Activated CD8-positive, alpha-beta T cell treated with anti-CD3 and anti-CD28 coated beads, Interleukin-2, amount 10 ng/mL, durations not matched to agents 7 days and 5 days (primary cell): ENCODE data around the gene PDLIM4. TPM values are rescaled to one million over a fixed set of nuclear protein-coding genes. Genes with fewer than 3 reads are reported as not detected.

Experiments
- ATAC-seq: fragments of 150-1000 bp; cut with Tn5 transposase; one replicate; pipeline ENCODE4 v1.10.0; 2021; ENCODE audit warnings: moderate library complexity
- CTCF ChIA-PET: fragments of 350-600 bp; sonication (Branson Sonifier 250); formaldehyde crosslinking; loops from one replicate; lab custom pipeline; 2021; ENCODE audit warnings: antibody characterized with exemption; lab: Charles Lee
- POLR2A ChIA-PET: fragments of 350-600 bp; sonication (Branson Sonifier 250); formaldehyde crosslinking; loops from one replicate; lab custom pipeline; 2021; ENCODE audit warnings: antibody characterized with exemption; lab: Charles Lee
- DNase-seq: peaks from one replicate; pipeline ENCODE4 v3.0.0-alpha.2; 2020
- H3K27ac Mint-ChIP-seq: one replicate; pipeline ENCODE4 v1.8.0; 2021; ENCODE audit warnings: mild to moderate bottlenecking, mixed read lengths
- H3K27me3 Mint-ChIP-seq: one replicate; pipeline ENCODE4 v1.8.0; 2021; ENCODE audit warnings: low read depth, mixed read lengths
- H3K36me3 Mint-ChIP-seq: one replicate; pipeline ENCODE4 v1.8.0; 2021; ENCODE audit warnings: low read depth, mixed read lengths
- H3K4me1 Mint-ChIP-seq: one replicate; pipeline ENCODE4 v1.8.0; 2021; ENCODE audit warnings: low read depth, mixed read lengths
- H3K4me3 Mint-ChIP-seq: one replicate; pipeline ENCODE4 v1.8.0; 2021; ENCODE audit warnings: mild to moderate bottlenecking, mixed read lengths
- H3K9me3 Mint-ChIP-seq: one replicate; pipeline ENCODE4 v1.8.0; 2022; ENCODE audit warnings: mixed read lengths; ENCODE audit not compliant: insufficient read depth
- total RNA-seq, 2 experiments: library from RNA; stranded (reverse); gene quantifications; one replicate each; pipeline ENCODE4 v1.2.3, GENCODE V29; 2021

Gene PDLIM4
- total RNA-seq, 2 experiments from 2014 or later: not detected

DNA sequence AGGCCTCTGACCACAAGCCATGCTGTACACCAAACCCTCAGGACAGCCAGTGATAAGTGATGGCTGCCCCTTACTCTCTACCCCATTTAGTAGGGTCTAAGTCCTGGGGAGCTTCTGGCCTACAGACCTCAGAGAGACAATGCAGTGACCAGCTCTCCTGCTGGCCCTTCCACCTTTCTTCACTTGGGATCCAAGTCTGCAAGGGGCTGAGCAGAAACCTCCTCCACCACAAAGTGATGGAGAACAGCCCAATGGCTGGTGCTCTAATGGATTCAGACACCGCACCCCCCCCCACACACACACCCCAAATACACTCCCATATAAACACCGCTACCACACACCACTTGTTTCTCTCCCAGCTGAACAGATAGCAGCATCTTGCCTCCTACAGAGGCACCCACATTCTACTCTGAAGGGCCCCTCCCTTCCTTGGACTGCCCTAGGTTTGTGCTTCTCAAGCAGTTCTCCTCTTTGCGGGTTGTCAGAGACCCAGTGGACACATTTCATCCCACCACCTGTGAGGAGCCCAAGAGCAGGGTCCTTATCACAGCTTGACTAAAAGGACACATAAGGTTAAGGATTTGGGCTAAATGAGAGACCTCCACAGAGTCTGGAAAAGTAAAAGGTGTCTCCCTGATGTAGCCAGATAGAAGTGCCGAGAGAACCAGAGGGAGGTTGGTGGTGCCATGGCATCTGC, 1.3 kb upstream of the PDLIM4 start:
- peaks cover 9% of the 10 kb centered on the region for H3K4me1 Mint-ChIP-seq
- H3K36me3 Mint-ChIP-seq: no peaks in the 10 kb centered on the region
- DNase-seq (no peak), ATAC-seq (no peak)
- ChIA-PET CTCF (interaction anchor here (1.5 to 1.8 kb wide), 2 partner anchors 17 to 18 kb away, joined by 5 to 7 read pairs; no protein-coding TSS in a partner anchor), POLR2A (no interaction called here)
- H3K27ac Mint-ChIP-seq: peak overlapping the region; percentile 22
- no peak overlapping the region for H3K4me3 Mint-ChIP-seq
- H3K27me3 Mint-ChIP-seq: peaks cover 19% of the 10 kb centered on the region
- H3K9me3 Mint-ChIP-seq: no peaks in the 10 kb centered on the region

DNA sequence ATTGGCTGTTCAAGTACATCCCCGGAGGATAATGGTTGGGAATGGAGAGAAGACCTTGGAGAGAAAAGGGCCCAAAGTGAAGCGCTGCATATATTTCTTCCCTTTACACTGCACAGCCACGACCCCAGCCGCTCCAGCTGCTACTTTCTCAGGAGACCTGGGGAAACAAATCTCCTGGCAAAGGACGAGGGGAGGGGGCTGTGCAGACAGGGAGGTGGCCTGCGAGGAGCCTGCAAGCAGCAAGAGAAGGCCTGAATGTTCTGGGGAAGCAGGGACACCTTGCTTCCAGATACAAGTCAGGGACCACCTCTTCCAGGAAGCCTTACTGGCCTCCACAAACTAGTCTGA, 739 bp upstream of the PDLIM4 start:
- CTCF ChIA-PET: interaction anchor here (1.8 kb wide), 1 partner anchor 16 kb away, joined by 5 read pairs; no protein-coding TSS in a partner anchor

DNA sequence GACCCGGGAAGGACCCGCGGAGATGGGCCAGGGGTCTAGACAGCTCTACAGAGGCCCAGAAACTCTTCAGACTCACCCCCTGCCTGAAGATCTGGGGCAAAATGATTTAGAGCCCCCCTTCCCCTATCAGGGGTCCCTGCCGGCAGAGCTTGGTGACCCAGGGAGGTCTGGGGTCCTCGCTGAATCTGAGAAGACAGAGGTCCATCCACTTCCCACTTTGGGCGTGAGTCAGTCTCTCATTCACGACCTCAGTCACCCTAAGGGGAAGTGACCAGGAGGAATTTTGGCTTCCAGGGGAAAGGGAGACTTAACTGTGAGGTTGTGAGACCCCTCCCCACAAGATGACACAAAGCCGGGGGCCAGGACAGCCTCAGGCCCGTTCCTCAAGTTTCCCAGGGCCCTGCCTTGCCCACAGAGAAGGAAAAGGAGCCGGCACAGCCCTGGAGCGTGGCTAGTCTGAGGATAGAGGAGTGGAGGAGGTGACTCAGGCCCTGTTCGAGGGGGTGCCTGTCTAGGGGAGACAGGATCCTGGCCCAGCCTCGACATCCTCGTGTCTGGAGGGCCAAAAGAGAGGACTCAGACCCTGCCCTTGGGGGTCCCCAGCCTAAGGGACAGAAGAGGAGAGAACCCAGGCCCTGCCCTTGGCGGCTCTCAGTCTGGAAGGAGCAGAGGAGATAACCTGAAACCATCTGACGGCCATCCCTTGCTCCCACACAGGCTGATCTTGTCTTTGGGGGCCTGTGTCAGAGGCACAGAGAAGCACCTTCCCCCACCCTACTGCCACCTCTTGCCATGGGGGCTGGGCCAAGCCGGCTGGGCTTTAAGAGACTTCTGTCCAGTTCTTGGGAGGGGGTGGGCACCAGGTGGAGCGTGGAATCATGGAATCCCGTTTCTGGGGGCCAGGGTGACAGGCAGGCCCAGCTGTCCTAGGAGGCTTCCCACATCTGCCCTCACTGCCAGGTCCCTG, 889 bp downstream of the PDLIM4 start:
- peaks cover 9% of the 10 kb centered on the region for H3K4me1 Mint-ChIP-seq
- no peak overlapping the region for H3K4me3 Mint-ChIP-seq
- H3K27me3 Mint-ChIP-seq: peaks cover 19% of the 10 kb centered on the region
- ChIA-PET POLR2A (no interaction called here), CTCF (no interaction called here)
- no peaks in the 10 kb centered on the region for H3K36me3 Mint-ChIP-seq
- no peaks in the 10 kb centered on the region for H3K9me3 Mint-ChIP-seq
- ATAC-seq (no peak), DNase-seq (no peak)
- no peak overlapping the region for H3K27ac Mint-ChIP-seq

More for the DNA sequence above, 739 bp upstream of the PDLIM4 start:
- DNase-seq (no peak), ATAC-seq (no peak)
- no peak overlapping the region for H3K4me3 Mint-ChIP-seq
- H3K27ac Mint-ChIP-seq: no peak overlapping the region
- H3K36me3 Mint-ChIP-seq: no peaks in the 10 kb centered on the region
- no peaks in the 10 kb centered on the region for H3K9me3 Mint-ChIP-seq
- peaks cover 9% of the 10 kb centered on the region for H3K4me1 Mint-ChIP-seq
- POLR2A ChIA-PET: no interaction called here
- peaks cover 19% of the 10 kb centered on the region for H3K27me3 Mint-ChIP-seq

DNA sequence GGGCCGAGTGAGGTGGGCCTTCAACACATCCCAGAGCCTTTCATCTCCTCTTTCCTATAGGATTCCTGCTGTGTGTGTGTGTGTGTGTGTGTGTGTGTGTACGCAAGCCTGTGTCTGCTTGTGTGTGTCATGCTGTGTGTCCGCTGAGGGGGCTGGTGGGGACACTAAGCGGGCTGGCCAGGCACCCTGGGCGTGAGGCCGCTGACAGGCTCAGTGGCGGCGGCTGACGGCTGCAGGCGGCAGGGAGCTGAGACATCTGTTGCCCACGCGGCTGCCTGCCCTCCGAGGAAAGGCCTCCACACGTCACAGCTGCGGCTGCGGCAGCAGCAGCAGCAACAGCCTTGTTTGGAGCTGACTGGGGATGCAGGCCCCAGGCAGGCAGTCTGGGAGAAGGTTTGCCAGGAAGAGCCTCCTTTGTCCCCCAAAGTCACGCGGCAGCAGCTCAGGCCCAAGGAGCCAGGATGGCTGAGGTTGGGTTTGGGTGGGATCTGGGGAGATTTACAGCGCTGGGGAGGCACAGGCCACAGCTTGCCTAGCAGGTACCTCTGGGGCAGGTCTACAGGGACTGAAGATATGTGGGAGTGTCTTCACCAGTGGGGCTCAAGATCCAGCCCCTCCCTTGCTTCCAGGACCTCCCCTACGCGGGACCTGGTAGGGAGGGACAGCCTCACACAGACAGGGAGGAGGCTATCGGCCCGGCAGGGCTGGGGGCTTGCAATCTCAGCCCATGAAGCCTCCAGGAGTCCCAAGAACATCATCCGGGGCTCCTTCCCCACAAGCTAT, 1.8 kb downstream of the PDLIM4 start:
- DNase-seq (no peak), ATAC-seq (no peak)
- peaks cover 9% of the 10 kb centered on the region for H3K4me1 Mint-ChIP-seq
- H3K9me3 Mint-ChIP-seq: no peaks in the 10 kb centered on the region
- H3K36me3 Mint-ChIP-seq: no peaks in the 10 kb centered on the region
- no peak overlapping the region for H3K4me3 Mint-ChIP-seq
- no peak overlapping the region for H3K27ac Mint-ChIP-seq
- CTCF ChIA-PET: no interaction called here
- H3K27me3 Mint-ChIP-seq: peaks cover 19% of the 10 kb centered on the region
- POLR2A ChIA-PET: no interaction called here

DNA sequence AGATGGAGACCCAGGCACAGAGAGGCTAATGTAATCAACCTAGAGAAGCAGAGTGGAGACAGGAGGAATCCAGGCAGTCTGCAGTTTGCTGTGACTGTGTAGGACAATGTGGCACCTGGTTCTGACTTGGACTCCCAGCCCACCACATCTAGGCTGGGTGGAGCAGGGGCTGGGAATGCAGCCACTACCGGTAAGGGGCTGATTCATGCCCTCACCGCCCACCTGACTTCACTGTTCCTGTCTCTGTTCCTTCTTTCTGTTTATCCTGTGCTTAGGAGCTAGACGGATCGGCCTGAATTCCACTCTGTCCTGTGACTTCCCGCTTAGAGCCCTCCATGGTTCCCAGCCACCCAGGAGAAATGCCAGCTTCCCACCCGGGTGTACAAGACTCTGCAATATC, 2.6 kb downstream of the PDLIM4 start:
- no peak for DNase-seq
- POLR2A ChIA-PET: no interaction called here
- Mint-ChIP-seq H3K4me3 (no peak overlapping the region), H3K27ac (peak overlapping the region; percentile 46), H3K4me1 (peaks cover 9% of the 10 kb centered on the region), H3K9me3 (no peaks in the 10 kb centered on the region), H3K27me3 (peaks cover 19% of the 10 kb centered on the region), H3K36me3 (no peaks in the 10 kb centered on the region)
- no peak for ATAC-seq
- CTCF ChIA-PET: interaction anchor here (1.9 kb wide), 2 partner anchors 12 to 21 kb away, joined by 8 to 11 read pairs; no protein-coding TSS in a partner anchor

DNA sequence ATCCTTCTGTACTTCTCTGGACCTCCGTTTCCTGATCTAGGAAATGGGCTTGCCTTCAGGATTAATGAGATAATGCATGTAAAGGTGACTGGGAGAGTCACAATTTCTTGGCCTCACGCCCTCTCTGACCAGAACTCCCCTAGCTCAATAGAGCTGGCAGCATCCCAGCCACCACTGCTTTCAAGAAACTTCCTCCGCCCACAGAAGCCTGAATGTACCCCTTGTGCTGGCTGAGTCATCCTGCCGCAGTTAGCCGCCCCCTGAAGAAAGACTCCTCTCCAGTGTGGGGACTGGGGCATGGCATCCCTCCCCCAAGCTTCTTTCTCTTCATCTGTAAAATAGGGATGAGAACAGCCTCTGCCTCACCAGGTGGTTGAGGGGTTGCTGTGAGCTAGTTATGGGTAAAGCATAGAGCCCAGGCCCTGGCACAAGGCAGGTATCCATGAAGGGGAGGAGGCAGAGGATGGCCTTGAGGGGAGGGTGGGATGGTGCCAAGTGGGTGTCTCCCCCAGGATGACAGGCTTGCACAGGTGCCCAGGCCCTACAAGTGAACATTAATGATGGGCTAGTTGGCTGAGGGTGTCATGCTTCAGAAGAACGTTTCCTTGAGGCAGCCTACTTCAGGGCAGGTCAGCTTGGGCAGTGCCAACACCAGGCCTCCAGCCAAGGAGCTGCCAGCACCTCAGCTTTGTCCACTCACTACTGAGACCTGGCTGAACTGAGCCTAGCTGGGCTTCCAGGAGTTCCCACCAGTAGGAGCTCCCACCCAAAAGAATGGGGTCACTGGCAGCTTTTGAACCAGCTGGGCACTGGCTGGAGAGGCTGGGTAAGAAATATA, 3.4 kb downstream of the PDLIM4 start:
- Mint-ChIP-seq H3K4me3 (no peak overlapping the region), H3K9me3 (no peaks in the 10 kb centered on the region), H3K27me3 (peaks cover 14% of the 10 kb centered on the region), H3K36me3 (no peaks in the 10 kb centered on the region), H3K4me1 (peaks cover 9% of the 10 kb centered on the region), H3K27ac (no peak overlapping the region)
- POLR2A ChIA-PET: no interaction called here
- CTCF ChIA-PET: interaction anchor here (1.9 kb wide), 2 partner anchors 11 to 22 kb away, joined by 8 to 11 read pairs; no protein-coding TSS in a partner anchor
- ATAC-seq (no peak), DNase-seq (no peak)

DNA sequence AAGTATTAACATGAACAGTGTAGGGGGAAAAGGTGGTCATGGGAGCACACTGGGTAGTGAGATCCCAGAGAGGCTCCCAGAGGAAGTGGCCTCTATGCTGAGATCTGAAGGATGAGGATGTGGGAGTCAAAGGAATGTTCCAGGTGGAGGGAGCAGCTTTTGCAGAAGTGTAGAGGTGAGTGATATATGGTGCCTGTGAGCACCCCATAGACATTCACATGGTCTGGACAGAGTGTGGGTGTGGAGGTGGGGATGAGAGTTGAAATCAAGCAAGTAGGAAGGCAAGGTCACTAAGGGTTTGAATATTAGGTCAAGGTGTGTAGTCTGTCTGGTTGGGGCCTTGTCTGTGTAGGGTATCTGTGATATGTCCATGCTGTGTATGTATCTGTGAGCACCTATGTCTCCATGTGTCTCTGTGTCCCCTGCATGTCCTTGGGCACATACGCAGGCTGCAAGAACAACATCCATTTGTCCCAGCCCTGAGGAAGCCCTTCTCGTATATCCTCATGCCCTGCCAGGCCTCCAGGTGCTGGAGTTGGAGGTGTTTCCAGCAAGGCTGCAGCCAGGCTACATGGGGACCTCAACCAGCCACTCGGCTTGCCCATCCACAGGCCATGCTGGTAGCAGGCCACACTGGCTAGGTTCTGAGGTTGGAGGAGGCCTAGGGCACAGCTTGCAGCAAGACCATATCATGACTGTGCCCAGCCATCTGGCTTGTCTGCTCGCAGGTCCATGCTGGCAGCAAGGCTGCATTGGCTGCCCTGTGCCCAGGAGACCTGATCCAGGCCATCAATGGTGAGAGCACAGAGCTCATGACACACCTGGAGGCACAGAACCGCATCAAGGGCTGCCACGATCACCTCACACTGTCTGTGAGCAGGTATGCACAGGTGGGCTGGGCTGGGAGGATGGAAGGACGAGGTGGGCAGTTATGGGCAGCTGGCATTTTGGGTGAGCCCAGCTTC, 4.7 kb downstream of the PDLIM4 start:
- peaks cover 9% of the 10 kb centered on the region for H3K4me1 Mint-ChIP-seq
- H3K27me3 Mint-ChIP-seq: peaks cover 3% of the 10 kb centered on the region
- ChIA-PET CTCF (interaction anchor here (0.8 to 2.5 kb wide), 7 partner anchors 10 to 239 kb away, joined by 3 to 14 read pairs (median 3); no protein-coding TSS in a partner anchor), POLR2A (no interaction called here)
- no peak for DNase-seq
- no peak for ATAC-seq
- no peak overlapping the region for H3K27ac Mint-ChIP-seq
- no peaks in the 10 kb centered on the region for H3K36me3 Mint-ChIP-seq
- H3K4me3 Mint-ChIP-seq: no peak overlapping the region
- H3K9me3 Mint-ChIP-seq: no peaks in the 10 kb centered on the region

DNA sequence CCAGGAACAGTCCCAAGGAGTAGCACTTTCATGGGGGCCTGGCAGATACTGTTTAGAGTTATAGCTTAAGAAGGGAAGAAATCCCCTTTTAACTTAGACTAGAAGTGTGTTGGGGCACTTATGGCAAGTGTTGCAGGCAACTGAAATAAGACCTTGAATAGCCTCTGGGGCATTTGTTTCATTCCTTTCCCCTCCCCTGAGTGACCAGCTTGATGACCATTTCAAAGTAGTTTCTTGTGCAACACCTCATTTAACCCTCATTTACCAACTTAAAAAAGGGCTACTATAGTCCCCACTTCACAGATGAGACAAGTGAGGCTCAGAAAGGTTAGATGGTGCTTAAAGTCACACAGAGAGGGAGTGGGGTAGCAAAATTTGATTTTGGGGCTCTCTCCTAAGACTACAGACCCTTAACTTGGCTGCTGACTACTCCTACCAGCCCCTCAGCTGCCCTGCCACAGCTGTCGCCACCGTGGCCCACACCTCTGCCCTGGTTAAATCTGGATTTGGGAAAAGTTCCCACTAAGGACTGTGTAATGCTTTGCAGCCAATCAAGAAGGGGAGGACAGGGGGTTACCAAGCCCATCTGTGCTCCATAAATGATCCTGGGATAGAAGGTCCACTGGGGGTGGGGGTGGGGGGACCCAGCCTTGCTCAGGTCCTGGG, 5.5 kb downstream of the PDLIM4 start:
- H3K9me3 Mint-ChIP-seq: no peaks in the 10 kb centered on the region
- no peak overlapping the region for H3K4me3 Mint-ChIP-seq
- DNase-seq: no peak
- CTCF ChIA-PET: interaction anchor here (0.8 to 2.5 kb wide), 6 partner anchors 10 to 238 kb away, joined by 3 to 14 read pairs (median 3); no protein-coding TSS in a partner anchor
- no peaks in the 10 kb centered on the region for H3K36me3 Mint-ChIP-seq
- H3K27me3 Mint-ChIP-seq: peaks cover 2% of the 10 kb centered on the region
- POLR2A ChIA-PET: no interaction called here
- no peak overlapping the region for H3K27ac Mint-ChIP-seq
- H3K4me1 Mint-ChIP-seq: peaks cover 9% of the 10 kb centered on the region
- ATAC-seq: no peak

DNA sequence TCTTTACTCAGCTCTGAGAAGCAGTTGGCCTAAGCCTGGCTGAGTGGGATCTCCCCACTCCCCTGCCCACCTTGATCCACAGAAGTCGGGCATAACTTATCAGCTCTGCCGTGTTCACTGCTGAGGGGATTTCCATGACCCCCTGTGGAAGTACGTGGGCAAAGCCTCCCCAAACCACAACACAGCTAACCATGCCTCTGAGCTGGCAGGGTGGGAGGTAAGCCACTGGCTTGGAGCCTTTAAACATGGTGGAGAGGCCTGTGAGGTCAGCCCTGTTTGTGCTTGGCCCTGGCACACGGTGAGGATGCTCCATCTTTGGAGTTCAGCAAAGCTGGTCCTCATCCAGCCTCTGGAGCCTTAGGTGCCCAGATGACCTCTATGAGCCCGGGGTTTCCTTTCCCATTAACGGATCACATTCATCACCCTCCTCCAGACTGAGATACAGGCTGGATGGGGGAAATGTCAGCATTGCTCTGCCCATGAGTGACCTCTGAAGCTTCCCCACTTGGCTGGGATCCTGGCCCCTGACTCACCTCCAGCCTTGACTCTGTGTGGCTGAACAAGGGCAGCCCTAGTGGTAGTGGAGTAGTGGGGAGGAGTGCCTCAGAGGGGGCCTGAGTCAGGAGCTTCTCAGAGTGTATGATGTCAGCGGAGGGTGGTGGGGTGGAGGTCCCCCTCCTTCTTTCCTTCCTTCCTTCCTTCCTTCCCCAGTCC, 6.2 kb downstream of the PDLIM4 start:
- POLR2A ChIA-PET: no interaction called here
- Mint-ChIP-seq H3K9me3 (no peaks in the 10 kb centered on the region), H3K4me1 (peaks cover 9% of the 10 kb centered on the region), H3K36me3 (no peaks in the 10 kb centered on the region), H3K4me3 (no peak overlapping the region), H3K27me3 (peaks cover 2% of the 10 kb centered on the region), H3K27ac (no peak overlapping the region)
- DNase-seq (no peak), ATAC-seq (no peak)
- CTCF ChIA-PET: interaction anchor here (1.2 to 2.5 kb wide), 3 partner anchors 9 to 237 kb away, joined by 3 to 14 read pairs (median 10); no protein-coding TSS in a partner anchor
